T-helper 2 cell treated with Interferon-gamma antibody and Interleukin-4, amounts not matched to agents 5 μg/mL and 100 μg/mL, for 36 hours (primary cell): ENCODE data around the gene TOMM20.
"Not testable (repeated sequence)": the region's sequence is repeated elsewhere in the genome, so short reads cannot be mapped to it uniquely, and the experiment has no call there.

Source experiments
- DNase-seq: peaks from one replicate; pipeline ENCODE4 v3.0.0; 2021; ENCODE audit warnings: low spot score
- H3K27ac Mint-ChIP-seq: one replicate; pipeline ENCODE4 v1.8.0; 2021; ENCODE audit warnings: mild to moderate bottlenecking, mixed read lengths
- H3K27me3 Mint-ChIP-seq: one replicate; pipeline ENCODE4 v1.8.0; 2021; ENCODE audit warnings: low read depth, mixed read lengths
- H3K36me3 Mint-ChIP-seq: one replicate; pipeline ENCODE4 v1.8.0; 2021; ENCODE audit warnings: low read depth, mixed read lengths
- H3K4me1 Mint-ChIP-seq: one replicate; pipeline ENCODE4 v1.8.0; 2021; ENCODE audit warnings: low read depth, mixed read lengths
- H3K4me3 Mint-ChIP-seq: one replicate; pipeline ENCODE4 v1.8.0; 2022; ENCODE audit warnings: mild to moderate bottlenecking, moderate library complexity, mixed read lengths
- H3K9me3 Mint-ChIP-seq: one replicate; pipeline ENCODE4 v1.8.0; 2021; ENCODE audit warnings: mixed read lengths

Gene TOMM20

GRCh38 chr1:235105051-235106043, 23.3 kb downstream of the TOMM20 start:
- H3K27me3 Mint-ChIP-seq, result no peaks in the 10 kb centered on the region
- H3K9me3 Mint-ChIP-seq, result no peaks in the 10 kb centered on the region
- peaks cover 30% of the 10 kb centered on the region for H3K4me1 Mint-ChIP-seq
- DNase-seq, result peak; percentile 43
- peaks cover 33% of the 10 kb centered on the region for H3K36me3 Mint-ChIP-seq
- H3K27ac Mint-ChIP-seq, result peak overlapping the region; percentile 86
- peak overlapping the region; percentile 80 for H3K4me3 Mint-ChIP-seq

- H3K9me3 Mint-ChIP-seq, result no peaks in the 10 kb centered on the region
- H3K27ac Mint-ChIP-seq, result peak overlapping the region; percentile 23
- no peaks in the 10 kb centered on the region for H3K27me3 Mint-ChIP-seq
- H3K36me3 Mint-ChIP-seq, result peaks cover 12% of the 10 kb centered on the region
- peak overlapping the region; percentile 8 for H3K4me3 Mint-ChIP-seq
- no peak for DNase-seq
- H3K4me1 Mint-ChIP-seq, result peaks cover 28% of the 10 kb centered on the region
These were observed 25.6 kb downstream of the TOMM20 start for GRCh38 chr1:235102993-235103411.

- Mint-ChIP-seq H3K4me3 (no peak overlapping the region), H3K36me3 (peaks cover 9% of the 10 kb centered on the region), H3K27me3 (no peaks in the 10 kb centered on the region), H3K4me1 (peaks cover 24% of the 10 kb centered on the region), H3K27ac (no peak overlapping the region), H3K9me3 (no peaks in the 10 kb centered on the region)
- DNase-seq, result no peak
These were observed 26.4 kb downstream of the TOMM20 start for GRCh38 chr1:235102259-235102582.

GRCh38 chr1:235101558-235102258, 26.9 kb downstream of the TOMM20 start:
- Mint-ChIP-seq H3K27ac (no peak overlapping the region), H3K4me1 (peaks cover 24% of the 10 kb centered on the region), H3K27me3 (no peaks in the 10 kb centered on the region), H3K36me3 (peaks cover 4% of the 10 kb centered on the region), H3K4me3 (no peak overlapping the region), H3K9me3 (no peaks in the 10 kb centered on the region)
- DNase-seq, result no peak

GRCh38 chr1:235100194-235100772, 28.4 kb downstream of the TOMM20 start:
- H3K4me3 Mint-ChIP-seq, result no peak overlapping the region
- no peak for DNase-seq
- H3K27ac Mint-ChIP-seq, result no peak overlapping the region
- no peaks in the 10 kb centered on the region for H3K27me3 Mint-ChIP-seq
- H3K9me3 Mint-ChIP-seq, result no peaks in the 10 kb centered on the region
- peaks cover 2% of the 10 kb centered on the region for H3K36me3 Mint-ChIP-seq
- H3K4me1 Mint-ChIP-seq, result peaks cover 24% of the 10 kb centered on the region

GRCh38 chr1:235098991-235099390, 29.6 kb downstream of the TOMM20 start:
- Mint-ChIP-seq H3K4me1 (peaks cover 13% of the 10 kb centered on the region), H3K4me3 (no peak overlapping the region), H3K27ac (no peak overlapping the region), H3K27me3 (no peaks in the 10 kb centered on the region), H3K36me3 (peaks cover 2% of the 10 kb centered on the region), H3K9me3 (no peaks in the 10 kb centered on the region)
- DNase-seq, result no peak

- no peak overlapping the region for H3K27ac Mint-ChIP-seq
- no peaks in the 10 kb centered on the region for H3K9me3 Mint-ChIP-seq
- no peak overlapping the region for H3K4me3 Mint-ChIP-seq
- no peak for DNase-seq
- no peaks in the 10 kb centered on the region for H3K36me3 Mint-ChIP-seq
- H3K4me1 Mint-ChIP-seq, result peaks cover 13% of the 10 kb centered on the region
- H3K27me3 Mint-ChIP-seq, result no peaks in the 10 kb centered on the region
These were observed 30.1 kb downstream of the TOMM20 start for GRCh38 chr1:235098547-235098946.

GRCh38 chr1:235097501-235097900, 31.1 kb downstream of the TOMM20 start:
- not testable (repeated sequence) for H3K27me3 Mint-ChIP-seq, H3K9me3 Mint-ChIP-seq, H3K36me3 Mint-ChIP-seq, H3K27ac Mint-ChIP-seq, H3K4me3 Mint-ChIP-seq, DNase-seq
- peaks cover 11% of the 10 kb centered on the region for H3K4me1 Mint-ChIP-seq

GRCh38 chr1:235095938-235096562, 32.6 kb downstream of the TOMM20 start:
- H3K4me1 Mint-ChIP-seq, result peaks cover 9% of the 10 kb centered on the region
- no peak overlapping the region for H3K4me3 Mint-ChIP-seq
- no peak for DNase-seq
- H3K9me3 Mint-ChIP-seq, result no peaks in the 10 kb centered on the region
- H3K36me3 Mint-ChIP-seq, result no peaks in the 10 kb centered on the region
- no peaks in the 10 kb centered on the region for H3K27me3 Mint-ChIP-seq
- H3K27ac Mint-ChIP-seq, result no peak overlapping the region

- no peaks in the 10 kb centered on the region for H3K27me3 Mint-ChIP-seq
- H3K9me3 Mint-ChIP-seq, result no peaks in the 10 kb centered on the region
- H3K36me3 Mint-ChIP-seq, result no peaks in the 10 kb centered on the region
- H3K27ac Mint-ChIP-seq, result peak overlapping the region; percentile 71
- H3K4me3 Mint-ChIP-seq, result peak overlapping the region; percentile 39
- peak; percentile 76 for DNase-seq
- peaks cover 11% of the 10 kb centered on the region for H3K4me1 Mint-ChIP-seq
These were observed 34.7 kb downstream of the TOMM20 start for GRCh38 chr1:235093696-235094592.

GRCh38 chr1:235093013-235093695, 35.5 kb downstream of the TOMM20 start:
- H3K27ac Mint-ChIP-seq, result no peak overlapping the region
- H3K4me1 Mint-ChIP-seq, result peaks cover 14% of the 10 kb centered on the region
- H3K9me3 Mint-ChIP-seq, result no peaks in the 10 kb centered on the region
- H3K27me3 Mint-ChIP-seq, result no peaks in the 10 kb centered on the region
- no peaks in the 10 kb centered on the region for H3K36me3 Mint-ChIP-seq
- no peak overlapping the region for H3K4me3 Mint-ChIP-seq
- DNase-seq, result no peak

- H3K36me3 Mint-ChIP-seq, H3K27ac Mint-ChIP-seq, DNase-seq, H3K9me3 Mint-ChIP-seq, H3K27me3 Mint-ChIP-seq, H3K4me3 Mint-ChIP-seq: not testable (repeated sequence)
- peaks cover 16% of the 10 kb centered on the region for H3K4me1 Mint-ChIP-seq
These were observed 36.2 kb downstream of the TOMM20 start for GRCh38 chr1:235092415-235092814.

- H3K36me3 Mint-ChIP-seq, result not testable (repeated sequence)
These were observed 36.6 kb downstream of the TOMM20 start for GRCh38 chr1:235092045-235092406.

More at GRCh38 chr1:235092045-235092406, 36.6 kb downstream of the TOMM20 start:
- H3K27me3 Mint-ChIP-seq, DNase-seq, H3K9me3 Mint-ChIP-seq, H3K27ac Mint-ChIP-seq, H3K4me3 Mint-ChIP-seq: not testable (repeated sequence)
- peaks cover 15% of the 10 kb centered on the region for H3K4me1 Mint-ChIP-seq
